Endodermal cell (in vitro differentiated cells): Measurements from ENCODE around the gene ARID3B. TPM values are rescaled to one million over a fixed set of nuclear protein-coding genes. Genes with fewer than 3 reads are reported as not detected.

Experiments
- DNase-seq: peaks from one replicate; pipeline ENCODE4 v3.0.0-alpha.2; 2017
- H3K27ac ChIP-seq: 2 replicates; pipeline ENCODE4 v1.5.1; 2013; ENCODE audit warnings: mild to moderate bottlenecking, low read depth, low read length, moderate library complexity
- H3K27me3 ChIP-seq: 2 replicates; pipeline ENCODE4 v1.6.1; 2013; ENCODE audit warnings: mild to moderate bottlenecking, low read length, moderate library complexity; ENCODE audit not compliant: insufficient read depth, control insufficient read depth, poor library complexity, severe bottlenecking
- H3K36me3 ChIP-seq: 2 replicates; pipeline ENCODE4 v1.7.0; 2013; ENCODE audit warnings: mild to moderate bottlenecking, low read length, moderate library complexity; ENCODE audit not compliant: control insufficient read depth, insufficient read depth
- H3K4me1 ChIP-seq: one replicate; pipeline ENCODE4 v1.7.0; 2013; ENCODE audit warnings: low read length; ENCODE audit not compliant: control insufficient read depth, insufficient read depth
- H3K4me3 ChIP-seq: 2 replicates; pipeline ENCODE4 v1.5.1; 2013; ENCODE audit warnings: mild to moderate bottlenecking, low read length, moderate library complexity
- H3K9ac ChIP-seq: 2 replicates; pipeline ENCODE4 v1.6.1; 2013; ENCODE audit warnings: mild to moderate bottlenecking, low read length, moderate library complexity; ENCODE audit not compliant: poor library complexity, severe bottlenecking; ENCODE audit errors: extremely low read depth
- H3K9me3 ChIP-seq: 2 replicates; pipeline ENCODE4 v1.6.1; 2013; ENCODE audit warnings: mild to moderate bottlenecking, low read length, moderate library complexity; ENCODE audit not compliant: control insufficient read depth
- H3K27ac Mint-ChIP-seq: 2 replicates; pipeline ENCODE4 v1.8.0; 2020; ENCODE audit warnings: mixed read lengths
- H3K27me3 Mint-ChIP-seq: 2 replicates; pipeline ENCODE4 v1.8.0; 2021; ENCODE audit warnings: mild to moderate bottlenecking, mixed read lengths; ENCODE audit not compliant: insufficient read depth
- H3K36me3 Mint-ChIP-seq: 2 replicates; pipeline ENCODE4 v1.8.0; 2020; ENCODE audit warnings: low read depth, mixed read lengths
- H3K4me1 Mint-ChIP-seq: 2 replicates; pipeline ENCODE4 v1.8.0; 2020; ENCODE audit warnings: mixed read lengths
- H3K4me3 Mint-ChIP-seq: 2 replicates; pipeline ENCODE4 v1.8.0; 2020; ENCODE audit warnings: mild to moderate bottlenecking, moderate library complexity, mixed read lengths
- H3K9me3 Mint-ChIP-seq: 2 replicates; pipeline ENCODE4 v1.8.0; 2020; ENCODE audit warnings: mild to moderate bottlenecking, mixed read lengths
- CTCF ChIP-seq: fragments of 200-600 bp; sonication (generic); conservative IDR thresholded peaks from 2 replicates; pipeline ENCODE4 v1.5.0; 2021; ENCODE audit warnings: antibody characterized with exemption, mild to moderate bottlenecking
- WGBS, 2 experiments: methylation state at CpG; one replicate each; pipeline versions ENCODE4 v1.1.5 to v1.1.7; 2013; ENCODE audit warnings: missing lambda C conversion rate in 2 of 2, mixed read lengths in 1 of 2; ENCODE audit not compliant: insufficient coverage in 1 of 2, insufficient read length in 1 of 2; 5-methylcytosine and 5-hydroxymethylcytosine counted together
- long read RNA-seq, 4 experiments: library from polyadenylated mRNA in 2 of 4; library from RNA in 1 of 4; library from capped mRNA in 1 of 4; stranded (forward) in 3 of 4; unstranded in 1 of 4; transcript quantifications; one replicate each; pipeline ENCODE4 v2.0.0, GENCODE V29; 2020 to 2021; ENCODE audit warnings: inconsistent platforms in 1 of 4
- polyA plus RNA-seq, 2 experiments: library from polyadenylated mRNA; stranded (reverse); fragments of 50-300 nt; gene quantifications; one replicate each; pipeline ENCODE4 v1.2.3, GENCODE V29; 2013
- total RNA-seq, 2 donors: library from RNA; stranded (reverse); fragmentation: NEBNext Ultra II Directional in 1 of 2; extraction: Animal tissue kit (Norgen Biotek cat#: 25700) in 1 of 2; gene quantifications; 2 replicates in 1 of 2; 3 replicates in 1 of 2; pipeline ENCODE4 v1.2.1, GENCODE V29; 2021

The ARID3B gene, protein sequence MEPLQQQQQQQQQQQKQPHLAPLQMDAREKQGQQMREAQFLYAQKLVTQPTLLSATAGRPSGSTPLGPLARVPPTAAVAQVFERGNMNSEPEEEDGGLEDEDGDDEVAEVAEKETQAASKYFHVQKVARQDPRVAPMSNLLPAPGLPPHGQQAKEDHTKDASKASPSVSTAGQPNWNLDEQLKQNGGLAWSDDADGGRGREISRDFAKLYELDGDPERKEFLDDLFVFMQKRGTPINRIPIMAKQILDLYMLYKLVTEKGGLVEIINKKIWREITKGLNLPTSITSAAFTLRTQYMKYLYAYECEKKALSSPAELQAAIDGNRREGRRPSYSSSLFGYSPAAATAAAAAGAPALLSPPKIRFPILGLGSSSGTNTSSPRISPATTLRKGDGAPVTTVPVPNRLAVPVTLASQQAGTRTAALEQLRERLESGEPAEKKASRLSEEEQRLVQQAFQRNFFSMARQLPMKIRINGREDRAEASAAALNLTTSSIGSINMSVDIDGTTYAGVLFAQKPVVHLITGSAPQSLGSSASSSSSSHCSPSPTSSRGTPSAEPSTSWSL
- 10 to 100 TPM; 98.1 to 99.4 TPM for total RNA-seq
- polyA plus RNA-seq (2013, experiment 1 of 2) = 62.4 TPM
- polyA plus RNA-seq (2013, experiment 2 of 2) = 60.7 TPM
- long read RNA-seq, experiment 1, full-length matches to known transcripts = 7 of 49 reads
- long read RNA-seq, experiment 1, partial matches to known transcripts = 41 of 49 reads
- long read RNA-seq, experiment 1, other reads (novel, unspliced or antisense) = 1 of 49 reads
- long read RNA-seq, experiment 2, full-length matches to known transcripts = 264 of 356 reads
- long read RNA-seq, experiment 2, partial matches to known transcripts = 37 of 356 reads
- long read RNA-seq, experiment 2, other reads (novel, unspliced or antisense) = 55 of 356 reads
- long read RNA-seq, experiment 3, full-length matches to known transcripts = 187 of 302 reads
- long read RNA-seq, experiment 3, partial matches to known transcripts = 89 of 302 reads
- long read RNA-seq, experiment 3, other reads (novel, unspliced or antisense) = 26 of 302 reads
- long read RNA-seq, experiment 4, full-length matches to known transcripts = 1 of 6 reads
- long read RNA-seq, experiment 4, partial matches to known transcripts = 3 of 6 reads
- long read RNA-seq, experiment 4, other reads (novel, unspliced or antisense) = 2 of 6 reads

DNA sequence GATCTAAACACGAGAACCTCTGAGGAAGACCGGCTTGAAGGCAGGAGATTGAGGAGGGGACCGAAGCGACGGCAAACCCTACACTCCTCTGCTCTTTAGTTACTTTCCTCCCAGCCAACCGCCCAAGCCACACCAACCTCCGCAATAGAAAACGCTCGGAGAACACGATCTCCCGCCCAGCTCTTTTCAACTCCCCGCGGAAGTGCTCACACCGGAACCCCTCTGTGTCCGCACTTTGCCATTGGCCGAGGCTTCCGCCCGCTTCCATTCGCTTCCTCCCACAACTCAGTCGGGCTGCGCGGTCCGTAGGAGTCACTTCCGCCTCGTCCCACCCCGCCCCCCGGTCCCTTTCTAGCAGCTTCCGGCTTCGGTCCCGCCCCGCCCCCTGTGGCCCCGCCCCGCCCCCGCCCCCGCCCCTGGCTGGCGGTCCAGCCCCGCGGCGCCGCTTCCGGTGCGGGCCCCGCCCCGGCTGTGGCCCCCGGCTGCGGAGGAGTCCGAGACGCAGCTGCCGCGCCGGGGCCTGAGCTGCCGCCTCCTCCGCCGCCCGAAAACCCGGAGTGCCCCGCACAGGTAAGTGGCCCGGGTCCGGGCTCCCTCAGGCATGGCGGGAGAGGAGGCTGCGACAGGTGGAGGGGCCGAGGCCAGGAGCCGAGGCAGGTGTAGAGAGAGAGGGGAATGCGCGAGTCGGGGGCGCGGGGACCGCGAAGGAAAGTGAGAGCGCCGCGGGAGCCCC, at the start of gene ARID3B:
Gene ARID3B, plus strand, starts transcription at position 460 of the 733 bp plus-strand sequence. CDS start 2,717 bp downstream, outside the sequence.
- Mint-ChIP-seq H3K4me3 (peak within 1 kb of the TSS; percentile 96), H3K27ac (peak within 1 kb of the TSS; percentile 98), H3K36me3 (peaks cover 21% of the 10 kb centered on the region), H3K9me3 (no peaks in the 10 kb centered on the region), H3K27me3 (no peaks in the 10 kb centered on the region), H3K4me1 (peaks cover 44% of the 10 kb centered on the region)
- H3K4me3 ChIP-seq = peak within 1 kb of the TSS; percentile 90
- peak; percentile 99 for DNase-seq
- 0% methylated on average over 36 to 72 of the region's 73 CpGs for WGBS, 2 experiments
- peak within 1 kb of the TSS; percentile 85 for H3K9ac ChIP-seq
- H3K36me3 ChIP-seq = peaks cover 17% of the 10 kb centered on the region
- H3K27ac ChIP-seq = peak within 1 kb of the TSS; percentile 75
- no peaks in the 10 kb centered on the region for H3K9me3 ChIP-seq
- H3K27me3 ChIP-seq = no peaks in the 10 kb centered on the region
- TF ChIP-seq CTCF = no peak
- peaks cover 5% of the 10 kb centered on the region for H3K4me1 ChIP-seq

DNA sequence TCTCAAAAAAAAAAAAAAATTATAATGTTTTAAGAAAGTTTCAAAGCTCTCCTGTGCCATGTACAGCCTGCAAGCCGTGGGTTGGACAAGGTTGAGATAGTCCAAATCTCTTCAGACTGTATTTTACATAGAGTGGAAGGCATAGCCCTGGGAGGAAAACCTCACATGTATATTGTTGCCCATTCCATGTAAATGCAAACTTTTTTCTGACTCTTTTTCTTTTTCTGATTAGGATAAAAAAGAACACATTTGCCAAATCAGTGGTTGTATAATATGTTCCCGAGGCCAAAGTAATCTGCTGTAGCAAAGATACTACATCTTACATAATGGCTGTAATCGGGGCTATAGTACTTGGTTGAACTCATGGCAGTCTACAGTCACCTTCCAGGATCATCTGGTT, 44.4 kb upstream of the ARID3B start:
- Histone ChIP-seq H3K9me3 (no peaks in the 10 kb centered on the region), H3K27ac (no peak overlapping the region), H3K36me3 (no peaks in the 10 kb centered on the region), H3K4me1 (no peaks in the 10 kb centered on the region), H3K9ac (no peak overlapping the region), H3K27me3 (no peaks in the 10 kb centered on the region), H3K4me3 (no peak overlapping the region)
- WGBS, 2 experiments = 91 to 100% methylated on average over 2 to 3 of the region's 3 CpGs
- Mint-ChIP-seq H3K27me3 (no peaks in the 10 kb centered on the region), H3K9me3 (no peaks in the 10 kb centered on the region), H3K36me3 (peaks cover 10% of the 10 kb centered on the region), H3K27ac (no peak overlapping the region), H3K4me1 (peaks cover 3% of the 10 kb centered on the region), H3K4me3 (no peak overlapping the region)
- no peak for TF ChIP-seq CTCF
- no peak for DNase-seq
